ENCODE results near the gene UCK2.
A peak's percentile ranks its signal among the peaks of the same experiment; 100 is the strongest.

UCK2 gene

GRCh38 chr1:165834881-165835280 lies 7.5 kb downstream of the UCK2 start:
- DNase-seq = no peak

GRCh38 chr1:165836664-165837482 lies 9.5 kb downstream of the UCK2 start:
- DNase-seq = no peak

- no peak for DNase-seq
Measured at GRCh38 chr1:165837838-165838364, 10.5 kb downstream of the UCK2 start.

- DNase-seq = no peak
Measured at GRCh38 chr1:165840423-165840822, 13.0 kb downstream of the UCK2 start.

- no peak for DNase-seq
Measured at GRCh38 chr1:165841582-165842017, 14.2 kb downstream of the UCK2 start.

GRCh38 chr1:165842023-165842670 lies 14.7 kb downstream of the UCK2 start:
- DNase-seq = no peak

- DNase-seq = no peak
Measured at GRCh38 chr1:165842671-165843129, 15.3 kb downstream of the UCK2 start.

- no peak for DNase-seq
Measured at GRCh38 chr1:165843304-165843703, 15.9 kb downstream of the UCK2 start.

GRCh38 chr1:165844114-165844798 lies 16.8 kb downstream of the UCK2 start:
- DNase-seq = no peak

GRCh38 chr1:165844933-165845332 lies 17.5 kb downstream of the UCK2 start:
- no peak for DNase-seq

GRCh38 chr1:165845569-165845968 lies 18.2 kb downstream of the UCK2 start:
- DNase-seq = no peak

- DNase-seq = no peak
Measured at GRCh38 chr1:165845992-165846748, 18.8 kb downstream of the UCK2 start.

- no peak for DNase-seq
Measured at GRCh38 chr1:165847486-165847885, 20.1 kb downstream of the UCK2 start.

- DNase-seq = no peak
Measured at GRCh38 chr1:165849353-165850133, 22.1 kb downstream of the UCK2 start.

- no peak for DNase-seq
Measured at GRCh38 chr1:165851034-165851658, 23.7 kb downstream of the UCK2 start.

- no peak for DNase-seq
Measured at GRCh38 chr1:165852871-165853270, 25.5 kb downstream of the UCK2 start.

- DNase-seq = no peak
Measured at GRCh38 chr1:165853528-165854075, 26.2 kb downstream of the UCK2 start.

- no peak for DNase-seq
Measured at GRCh38 chr1:165854101-165854845, 26.9 kb downstream of the UCK2 start.

GRCh38 chr1:165855010-165855838 lies 27.8 kb downstream of the UCK2 start:
- DNase-seq = peak in 1 of 2 donors; percentile 33

Data from hippocampal formation (tissue), 2 donors.